Activated CD8-positive, alpha-beta memory T cell treated with anti-CD3 and anti-CD28 coated beads for 1 hour (primary cell): Measurements from ENCODE around the gene SLC6A2.
"Not testable (repeated sequence)": the region's sequence is repeated elsewhere in the genome, so short reads cannot be mapped to it uniquely, and the experiment has no call there.

Experiments
- DNase-seq, 2 donors: peaks; one replicate each; pipeline ENCODE4 v3.0.0-alpha.2; 2020; ENCODE audit warnings: low read depth in 1 of 2; ENCODE audit errors: extremely low read depth in 1 of 2

SLC6A2 gene

GRCh38 chr16:55655897-55656681 lies at the start of gene SLC6A2:
Gene SLC6A2 (plus strand): TSS chr16:55655988. CDS start chr16:55656695, 707 bp downstream.
- no peak for DNase-seq

GRCh38 chr16:55613613-55614335 lies 42.0 kb upstream of the SLC6A2 start:
- no peak for DNase-seq

- no peak for DNase-seq
Measured at GRCh38 chr16:55615071-55615470, 40.7 kb upstream of the SLC6A2 start.

- not testable (repeated sequence) for DNase-seq
Measured at GRCh38 chr16:55615670-55616069, 40.1 kb upstream of the SLC6A2 start.

GRCh38 chr16:55621771-55622170 lies 34.0 kb upstream of the SLC6A2 start:
- DNase-seq, result no peak

GRCh38 chr16:55622272-55622671 lies 33.5 kb upstream of the SLC6A2 start:
- DNase-seq, result no peak

GRCh38 chr16:55622930-55623561 lies 32.7 kb upstream of the SLC6A2 start:
- no peak for DNase-seq

GRCh38 chr16:55623640-55624039 lies 32.1 kb upstream of the SLC6A2 start:
- DNase-seq, result no peak

GRCh38 chr16:55624696-55625095 lies 31.1 kb upstream of the SLC6A2 start:
- DNase-seq, result no peak

GRCh38 chr16:55625843-55626242 lies 29.9 kb upstream of the SLC6A2 start:
- no peak for DNase-seq

GRCh38 chr16:55628306-55628968 lies 27.4 kb upstream of the SLC6A2 start:
- DNase-seq, result no peak

GRCh38 chr16:55630774-55631173 lies 25.0 kb upstream of the SLC6A2 start:
- no peak for DNase-seq

- no peak for DNase-seq
Measured at GRCh38 chr16:55632259-55632658, 23.5 kb upstream of the SLC6A2 start.

GRCh38 chr16:55634193-55634592 lies 21.6 kb upstream of the SLC6A2 start:
- no peak for DNase-seq

- no peak for DNase-seq
Measured at GRCh38 chr16:55638256-55638655, 17.5 kb upstream of the SLC6A2 start.

GRCh38 chr16:55640701-55641327 lies 15.0 kb upstream of the SLC6A2 start:
- no peak for DNase-seq

- DNase-seq, result no peak
Measured at GRCh38 chr16:55641430-55642056, 14.2 kb upstream of the SLC6A2 start.

- no peak for DNase-seq
Measured at GRCh38 chr16:55642611-55643010, 13.2 kb upstream of the SLC6A2 start.

- no peak for DNase-seq
Measured at GRCh38 chr16:55643161-55643970, 12.4 kb upstream of the SLC6A2 start.
